Osteoblast (primary cell): ENCODE data around the gene TST. TPM values are rescaled to one million over a fixed set of nuclear protein-coding genes. Genes with fewer than 3 reads are reported as not detected.

Source experiments
- DNase-seq: peaks from one replicate; pipeline ENCODE4 v3.0.0; 2011; ENCODE audit warnings: low spot score, mixed read lengths; ENCODE audit not compliant: insufficient read length; ENCODE audit errors: missing footprints
- H2AFZ ChIP-seq: 2 replicates; pipeline ENCODE4 v1.6.0; 2011; ENCODE audit warnings: mild to moderate bottlenecking, low read length
- H3K27ac ChIP-seq: 2 replicates; pipeline ENCODE4 v1.5.1; 2011; ENCODE audit warnings: mild to moderate bottlenecking, low read depth, low read length, moderate library complexity
- H3K27me3 ChIP-seq: 2 replicates; pipeline ENCODE4 v1.6.0; 2012; ENCODE audit warnings: mild to moderate bottlenecking, control low read depth, inconsistent platforms, low read length, moderate library complexity; ENCODE audit not compliant: insufficient read depth
- H3K36me3 ChIP-seq: 2 replicates; pipeline ENCODE4 v1.5.1; 2011; ENCODE audit warnings: mild to moderate bottlenecking, low read length, control low read depth, moderate library complexity; ENCODE audit not compliant: insufficient read depth
- H3K4me1 ChIP-seq: 2 replicates; pipeline ENCODE4 v1.5.1; 2011; ENCODE audit warnings: mild to moderate bottlenecking, low read length, control low read depth, moderate library complexity; ENCODE audit not compliant: insufficient read depth
- H3K4me2 ChIP-seq: 2 replicates; pipeline ENCODE4 v1.6.0; 2011; ENCODE audit warnings: mild to moderate bottlenecking, low read length; ENCODE audit not compliant: insufficient read depth
- H3K4me3 ChIP-seq: fragments of 200-600 bp; sonication (generic); 3 replicates; pipeline ENCODE4 v1.5.1; 2012; ENCODE audit warnings: mild to moderate bottlenecking, low read length, inconsistent platforms; ENCODE audit not compliant: insufficient read depth
- H3K79me2 ChIP-seq: 2 replicates; pipeline ENCODE4 v1.6.0; 2012; ENCODE audit warnings: mild to moderate bottlenecking, low read length, control low read depth, inconsistent platforms; ENCODE audit not compliant: insufficient read depth
- H3K9me3 ChIP-seq: 2 replicates; pipeline ENCODE4 v1.5.1; 2011; ENCODE audit warnings: low read depth, low read length, control low read depth
- H4K20me1 ChIP-seq: 2 replicates; pipeline ENCODE4 v1.6.0; 2012; ENCODE audit warnings: mild to moderate bottlenecking, low read length, control low read depth; ENCODE audit not compliant: insufficient read depth
- small RNA-seq: library from RNA; depleted of rRNA; stranded (forward); fragments of <200 nt; gene quantifications from one replicate; pipeline ENCODE3, GENCODE V24; 2012
- total RNA-seq: library from RNA; depleted of rRNA; stranded (reverse); fragments of >200 nt; gene quantifications from 2 replicates; pipeline ENCODE4 v1.2.3, GENCODE V29; 2012
- TF ChIP-seq, protein P1 (sequence below): IDR thresholded peaks from 2 replicates; pipeline ENCODE4 v1.5.1; 2011; ENCODE audit warnings: mild to moderate bottlenecking, low read depth, low read length, moderate library complexity; ENCODE audit errors: extremely low read depth

Gene TST
- total RNA-seq, 1 donor = 63.3 TPM

GRCh38 chr22:36965696-36966095 is 53.6 kb downstream of the TST start:
- H3K27ac ChIP-seq = no peak overlapping the region
- H2AFZ ChIP-seq = no peak overlapping the region
- no peaks in the 10 kb centered on the region for H3K36me3 ChIP-seq
- no peaks in the 10 kb centered on the region for H3K9me3 ChIP-seq
- DNase-seq = no peak
- H3K4me2 ChIP-seq = no peak overlapping the region
- H3K4me1 ChIP-seq = no peaks in the 10 kb centered on the region
- H3K27me3 ChIP-seq = peaks cover 26% of the 10 kb centered on the region
- TF ChIP-seq, protein P1, sequence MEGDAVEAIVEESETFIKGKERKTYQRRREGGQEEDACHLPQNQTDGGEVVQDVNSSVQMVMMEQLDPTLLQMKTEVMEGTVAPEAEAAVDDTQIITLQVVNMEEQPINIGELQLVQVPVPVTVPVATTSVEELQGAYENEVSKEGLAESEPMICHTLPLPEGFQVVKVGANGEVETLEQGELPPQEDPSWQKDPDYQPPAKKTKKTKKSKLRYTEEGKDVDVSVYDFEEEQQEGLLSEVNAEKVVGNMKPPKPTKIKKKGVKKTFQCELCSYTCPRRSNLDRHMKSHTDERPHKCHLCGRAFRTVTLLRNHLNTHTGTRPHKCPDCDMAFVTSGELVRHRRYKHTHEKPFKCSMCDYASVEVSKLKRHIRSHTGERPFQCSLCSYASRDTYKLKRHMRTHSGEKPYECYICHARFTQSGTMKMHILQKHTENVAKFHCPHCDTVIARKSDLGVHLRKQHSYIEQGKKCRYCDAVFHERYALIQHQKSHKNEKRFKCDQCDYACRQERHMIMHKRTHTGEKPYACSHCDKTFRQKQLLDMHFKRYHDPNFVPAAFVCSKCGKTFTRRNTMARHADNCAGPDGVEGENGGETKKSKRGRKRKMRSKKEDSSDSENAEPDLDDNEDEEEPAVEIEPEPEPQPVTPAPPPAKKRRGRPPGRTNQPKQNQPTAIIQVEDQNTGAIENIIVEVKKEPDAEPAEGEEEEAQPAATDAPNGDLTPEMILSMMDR = no peak
- H3K4me3 ChIP-seq = no peak overlapping the region
- H3K79me2 ChIP-seq = no peaks in the 10 kb centered on the region
- H4K20me1 ChIP-seq = no peaks in the 10 kb centered on the region

DNA sequence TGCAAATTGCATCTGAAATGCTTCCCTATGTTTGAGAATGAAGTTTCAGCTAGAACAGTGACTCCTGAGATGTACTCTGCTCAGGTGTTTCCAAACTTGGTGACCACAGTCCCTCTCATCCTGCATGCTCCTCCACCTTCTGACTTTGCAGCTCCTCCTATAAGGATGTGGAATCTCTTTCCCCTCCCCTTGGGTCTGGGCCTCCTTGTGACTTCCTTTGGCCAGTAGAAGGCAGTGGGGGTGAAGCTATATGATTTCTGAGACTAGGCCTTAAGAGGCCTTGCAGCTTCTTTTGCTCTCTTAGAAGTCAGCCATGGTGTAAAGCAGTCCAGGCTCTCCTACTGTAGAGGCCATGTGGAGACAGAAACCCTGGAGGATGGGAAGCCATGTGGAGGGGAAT is 55.1 kb downstream of the TST start:
- no peak overlapping the region for H3K27ac ChIP-seq
- H3K79me2 ChIP-seq = no peaks in the 10 kb centered on the region
- H4K20me1 ChIP-seq = no peaks in the 10 kb centered on the region
- H2AFZ ChIP-seq = no peak overlapping the region
- no peaks in the 10 kb centered on the region for H3K9me3 ChIP-seq
- TF ChIP-seq, protein P1 = no peak
- DNase-seq = no peak
- H3K4me2 ChIP-seq = no peak overlapping the region
- H3K4me3 ChIP-seq = no peak overlapping the region
- no peaks in the 10 kb centered on the region for H3K4me1 ChIP-seq
- no peaks in the 10 kb centered on the region for H3K36me3 ChIP-seq
- peaks cover 27% of the 10 kb centered on the region for H3K27me3 ChIP-seq

GRCh38 chr22:36963302-36963701 is 55.9 kb downstream of the TST start:
- H3K27me3 ChIP-seq = peaks cover 22% of the 10 kb centered on the region
- H3K4me2 ChIP-seq = no peak overlapping the region
- TF ChIP-seq, protein P1 = no peak
- no peaks in the 10 kb centered on the region for H3K9me3 ChIP-seq
- no peaks in the 10 kb centered on the region for H4K20me1 ChIP-seq
- H3K4me3 ChIP-seq = no peak overlapping the region
- DNase-seq = no peak
- H2AFZ ChIP-seq = no peak overlapping the region
- no peaks in the 10 kb centered on the region for H3K36me3 ChIP-seq
- H3K27ac ChIP-seq = no peak overlapping the region
- H3K4me1 ChIP-seq = no peaks in the 10 kb centered on the region
- H3K79me2 ChIP-seq = no peaks in the 10 kb centered on the region

DNA sequence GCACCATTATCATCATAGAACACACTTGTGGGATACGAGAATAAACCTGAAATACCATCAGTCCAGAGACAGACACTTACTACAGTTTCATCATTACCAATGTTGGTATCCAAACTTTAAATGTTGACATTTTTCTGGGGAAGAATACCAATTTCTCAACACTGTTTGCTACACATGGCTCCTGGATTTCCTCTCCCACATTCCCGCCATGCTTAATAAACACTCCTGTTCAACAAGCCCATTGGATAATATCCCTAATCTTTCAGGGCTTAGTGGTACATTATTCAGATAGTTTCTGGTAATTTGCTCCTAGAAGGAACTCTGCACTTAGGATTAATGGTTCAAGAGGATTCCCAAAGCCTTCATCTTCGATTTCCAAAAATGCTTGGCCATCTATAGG is 57.6 kb downstream of the TST start:
- Histone ChIP-seq H3K4me3 (no peak overlapping the region), H3K27me3 (peaks cover 20% of the 10 kb centered on the region), H3K4me1 (no peaks in the 10 kb centered on the region), H4K20me1 (no peaks in the 10 kb centered on the region), H3K36me3 (no peaks in the 10 kb centered on the region), H3K27ac (no peak overlapping the region), H3K79me2 (no peaks in the 10 kb centered on the region), H2AFZ (no peak overlapping the region), H3K4me2 (no peak overlapping the region), H3K9me3 (no peaks in the 10 kb centered on the region)
- no peak for DNase-seq
- TF ChIP-seq, protein P1 = no peak

Small RNA genes within 50 kb of the gene (small RNA-seq; reads per million reads assigned to genes)
- not detected for gene RF00019

Other genes with a start within 250 kb of the TST start
- gene IFT27, start 243.3 kb downstream of the TST start, total RNA-seq = 22.1 and 27.4 TPM in 2 replicates
- not detected in 2 replicates for gene PVALB, start 202.4 kb downstream of the TST start, total RNA-seq
- gene NCF4, start 158.4 kb downstream of the TST start, total RNA-seq = under 0.01 and 0.36 TPM in 2 replicates
- gene CSF2RB, start 105.8 kb downstream of the TST start, total RNA-seq = 1.1 and 1.2 TPM in 2 replicates
- 82.5 and 91.6 TPM in 2 replicates for gene MPST, start 295 bp upstream of the TST start, total RNA-seq
- 22.7 and 25.0 TPM in 2 replicates for gene KCTD17, start 32.3 kb upstream of the TST start, total RNA-seq
- gene TMPRSS6, start 90.3 kb upstream of the TST start, total RNA-seq = not detected in 2 replicates
- 0.59 TPM in 1 of 2 replicates, not detected in the other for gene IL2RB, start 130.5 kb upstream of the TST start, total RNA-seq
- gene C1QTNF6, start 168.8 kb upstream of the TST start, total RNA-seq = 11.9 and 18.3 TPM in 2 replicates
- gene SSTR3, start 193.0 kb upstream of the TST start, total RNA-seq = not detected in 2 replicates
- gene RAC2, start 224.8 kb upstream of the TST start, total RNA-seq = 13.6 and 14.5 TPM in 2 replicates